Smooth muscle cell (in vitro differentiated cells): ENCODE results near the gene PAIP2B. TPM values are rescaled to one million over a fixed set of nuclear protein-coding genes. Genes with fewer than 3 reads are reported as not detected.

Source experiments
- DNase-seq: peaks from one replicate; lab custom pipeline; 2025; ENCODE audit not compliant: unreplicated experiment; lab: John Stamatoyannopoulos, UW
- H2AFZ ChIP-seq: fragments of 200-600 bp; sonication (generic); 2 replicates; pipeline ENCODE4 v1.6.0; 2016; ENCODE audit warnings: antibody characterized with exemption, low read depth, mild to moderate bottlenecking
- H3F3A ChIP-seq: fragments of 200-600 bp; sonication (generic); 2 replicates; pipeline ENCODE4 v1.6.0; 2017; ENCODE audit warnings: antibody characterized with exemption, low read depth
- H3K27ac ChIP-seq: fragments of 200-600 bp; sonication (generic); 2 replicates; pipeline ENCODE4 v1.5.1; 2016; ENCODE audit warnings: low read depth, mild to moderate bottlenecking
- H3K27me3 ChIP-seq: fragments of 200-600 bp; sonication (generic); 2 replicates; pipeline ENCODE4 v1.6.1; 2016; ENCODE audit warnings: low read depth, mild to moderate bottlenecking
- H3K36me3 ChIP-seq: fragments of 200-600 bp; sonication (generic); 2 replicates; pipeline ENCODE4 v1.5.1; 2016; ENCODE audit warnings: low read depth
- H3K4me1 ChIP-seq: fragments of 200-600 bp; sonication (generic); 2 replicates; pipeline ENCODE4 v1.5.1; 2016; ENCODE audit warnings: low read depth
- H3K4me2 ChIP-seq: fragments of 200-600 bp; sonication (generic); 2 replicates; pipeline ENCODE4 v1.6.0; 2016; ENCODE audit warnings: mild to moderate bottlenecking
- H3K4me3 ChIP-seq: fragments of 200-600 bp; sonication (generic); 2 replicates; pipeline ENCODE4 v1.5.1; 2016; ENCODE audit warnings: mild to moderate bottlenecking
- H3K79me2 ChIP-seq: fragments of 200-600 bp; sonication (generic); 2 replicates; pipeline ENCODE4 v1.6.0; 2016; ENCODE audit warnings: low read depth, mild to moderate bottlenecking
- H3K9ac ChIP-seq: fragments of 200-600 bp; sonication (generic); 2 replicates; pipeline ENCODE4 v1.6.0; 2016; ENCODE audit warnings: low read depth
- H3K9me3 ChIP-seq: fragments of 200-600 bp; sonication (generic); replicated peaks from 2 replicates; pipeline ENCODE4 v1.5.1; 2016; ENCODE audit warnings: low read depth
- H4K20me1 ChIP-seq: fragments of 200-600 bp; sonication (generic); 2 replicates; pipeline ENCODE4 v1.6.0; 2016; ENCODE audit warnings: low read depth
- CTCF ChIP-seq: fragments of 200-600 bp; sonication (generic); IDR thresholded peaks from 2 replicates; pipeline ENCODE4 v1.5.1; 2017; ENCODE audit warnings: borderline replicate concordance, mild to moderate bottlenecking, antibody characterized with exemption; ENCODE audit not compliant: insufficient read depth, poor library complexity, severe bottlenecking
- WGBS: methylation state at CpG from one replicate; pipeline ENCODE4 v1.1.7; 2016; ENCODE audit warnings: low lambda C conversion rate; 5-methylcytosine and 5-hydroxymethylcytosine counted together
- polyA plus RNA-seq: library from polyadenylated mRNA; unstranded; fragments of >200 nt; fragmentation: Nextera tagmentation; extraction: Ambion mirVana; gene quantifications from 2 replicates; pipeline ENCODE4 v1.2.1, GENCODE V29; 2016
- total RNA-seq: library from RNA; depleted of rRNA; stranded (reverse); fragments of >200 nt; gene quantifications from 2 replicates; pipeline ENCODE4 v1.2.3, GENCODE V29; 2014

Gene PAIP2B
- total and polyA plus RNA-seq, 2 experiments from 2014 or later, result 1.2 to 2.4 TPM

DNA sequence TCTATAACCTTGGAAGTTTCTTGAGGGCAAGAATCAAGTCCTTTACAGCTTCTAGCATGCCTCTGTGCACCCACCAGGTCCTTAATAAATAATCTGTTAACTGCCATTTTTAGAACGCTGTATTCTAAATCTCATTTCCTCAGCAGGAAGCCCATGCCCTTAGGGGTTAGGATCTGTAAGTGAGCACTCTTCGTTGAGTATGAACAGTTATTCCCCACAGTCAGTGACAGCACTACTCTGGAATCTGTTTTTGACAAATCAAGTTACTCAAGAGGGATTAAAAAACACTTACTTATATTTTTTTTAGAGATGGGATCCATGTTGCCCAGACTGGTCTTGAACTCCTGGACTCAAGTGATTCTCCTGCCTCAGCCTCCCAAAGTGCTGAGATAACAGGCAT is 14.6 kb downstream of the PAIP2B start:
- no peak overlapping the region for H3K9ac ChIP-seq
- H3K27me3 ChIP-seq, result no peaks in the 10 kb centered on the region
- no peak for DNase-seq
- H4K20me1 ChIP-seq, result no peaks in the 10 kb centered on the region
- H3K4me3 ChIP-seq, result no peak overlapping the region
- H3K36me3 ChIP-seq, result no peaks in the 10 kb centered on the region
- no peak overlapping the region for H3K4me2 ChIP-seq
- H2AFZ ChIP-seq, result no peak overlapping the region
- no peaks in the 10 kb centered on the region for H3K9me3 ChIP-seq
- H3K27ac ChIP-seq, result no peak overlapping the region
- no peaks in the 10 kb centered on the region for H3K4me1 ChIP-seq
- 44% methylated on average over 2 of the region's 2 CpGs for WGBS
- no peaks in the 10 kb centered on the region for H3F3A ChIP-seq
- TF ChIP-seq CTCF, result no peak
- no peaks in the 10 kb centered on the region for H3K79me2 ChIP-seq

- Histone ChIP-seq H3K4me1 (no peaks in the 10 kb centered on the region), H3K9me3 (no peaks in the 10 kb centered on the region), H3F3A (no peaks in the 10 kb centered on the region), H3K4me3 (no peak overlapping the region), H3K79me2 (no peaks in the 10 kb centered on the region), H3K4me2 (no peak overlapping the region), H3K27ac (no peak overlapping the region), H3K27me3 (no peaks in the 10 kb centered on the region), H4K20me1 (no peaks in the 10 kb centered on the region), H2AFZ (no peak overlapping the region), H3K9ac (no peak overlapping the region), H3K36me3 (no peaks in the 10 kb centered on the region)
- DNase-seq, result no peak
- WGBS, result 94% methylated on average over 3 of the region's 3 CpGs
- no peak for TF ChIP-seq CTCF
Observed at GRCh38 chr2:71210292-71210691, 16.6 kb downstream of the PAIP2B start.

DNA sequence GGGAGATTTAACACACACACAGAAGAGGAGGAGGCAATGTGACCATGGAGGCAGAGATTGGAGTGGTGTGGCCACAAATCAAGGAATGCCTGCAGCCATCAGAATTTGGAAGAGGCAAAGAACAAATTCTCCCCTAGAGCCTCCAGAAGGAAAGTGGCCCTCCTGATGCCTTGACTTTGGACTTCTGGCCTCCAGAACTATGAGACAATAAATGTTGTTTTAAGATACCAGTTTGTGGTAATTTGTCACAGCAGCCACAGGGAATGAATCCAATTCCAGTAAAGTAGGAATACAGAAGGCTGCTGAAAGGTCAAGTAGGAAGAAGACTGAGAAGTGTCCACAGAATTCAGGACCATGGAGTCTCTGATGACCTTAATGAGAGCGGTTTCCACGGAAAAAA is 18.1 kb downstream of the PAIP2B start:
- no peak overlapping the region for H3K4me2 ChIP-seq
- no peaks in the 10 kb centered on the region for H3K9me3 ChIP-seq
- no peak for DNase-seq
- H3K4me3 ChIP-seq, result no peak overlapping the region
- no peaks in the 10 kb centered on the region for H3K79me2 ChIP-seq
- no peaks in the 10 kb centered on the region for H3K27me3 ChIP-seq
- WGBS, result 42% methylated on average over 2 of the region's 2 CpGs
- H3K36me3 ChIP-seq, result no peaks in the 10 kb centered on the region
- H3K4me1 ChIP-seq, result no peaks in the 10 kb centered on the region
- no peak for TF ChIP-seq CTCF
- H3K27ac ChIP-seq, result no peak overlapping the region
- H3F3A ChIP-seq, result no peaks in the 10 kb centered on the region
- no peak overlapping the region for H3K9ac ChIP-seq
- H2AFZ ChIP-seq, result no peak overlapping the region
- H4K20me1 ChIP-seq, result no peaks in the 10 kb centered on the region

- DNase-seq, result no peak
- Histone ChIP-seq H3K4me1 (no peaks in the 10 kb centered on the region), H3K27me3 (no peaks in the 10 kb centered on the region), H4K20me1 (no peaks in the 10 kb centered on the region), H2AFZ (no peak overlapping the region), H3K4me2 (no peak overlapping the region), H3K36me3 (no peaks in the 10 kb centered on the region), H3F3A (no peaks in the 10 kb centered on the region), H3K9ac (no peak overlapping the region), H3K4me3 (no peak overlapping the region), H3K27ac (no peak overlapping the region), H3K9me3 (no peaks in the 10 kb centered on the region), H3K79me2 (no peaks in the 10 kb centered on the region)
- WGBS, result 89% methylated on average over 1 of the region's 1 CpG
- no peak for TF ChIP-seq CTCF
Observed at GRCh38 chr2:71207601-71208000, 19.3 kb downstream of the PAIP2B start.
